ENCODE data around the gene FGGY. TPM values are rescaled to one million over a fixed set of nuclear protein-coding genes. Genes with fewer than 3 reads are reported as not detected.
A peak's percentile ranks its signal among the peaks of the same experiment; 100 is the strongest.
"Not testable (repeated sequence)": the region's sequence is repeated elsewhere in the genome, so short reads cannot be mapped to it uniquely, and the experiment has no call there.

FGGY gene
- total RNA-seq, 4 donors from 2014 or later: 20.6 to 138 (median 32.8) TPM

GRCh38 chr1:59298710-59299346 is 1.9 kb downstream of the FGGY start:
- no peak for DNase-seq
- no peaks in the 10 kb centered on the region for H3K4me1 ChIP-seq
- intact Hi-C loops (cut with DNase I; ENCODE audit: low total_unique reads): loop anchor here (10.0 kb wide), 1 partner anchor 56 kb away; no protein-coding TSS in a partner anchor
- no peak overlapping the region for H3K4me3 ChIP-seq
- peak overlapping the region; percentile 96 to 99 for H3K27ac ChIP-seq
- TF ChIP-seq POLR2A (IDR thresholded peaks at IDR 0.05) (no peak), CTCF (IDR thresholded peaks at IDR 0.05) (no peak)
- H3K9me3 ChIP-seq: no peaks in the 10 kb centered on the region
- H3K27me3 ChIP-seq: no peaks in the 10 kb centered on the region
- H3K36me3 ChIP-seq: no peaks in the 10 kb centered on the region

- not testable (repeated sequence) for H3K27ac ChIP-seq, H3K27me3 ChIP-seq, H3K4me1 ChIP-seq, H3K36me3 ChIP-seq, H3K4me3 ChIP-seq, DNase-seq, H3K9me3 ChIP-seq
- intact Hi-C loops (cut with DNase I; ENCODE audit: low total_unique reads): loop anchor here (10.0 kb wide), 1 partner anchor 55 kb away; no protein-coding TSS in a partner anchor
These were observed 2.8 kb downstream of the FGGY start for GRCh38 chr1:59299670-59300069.

- Histone ChIP-seq H3K36me3 (no peaks in the 10 kb centered on the region), H3K9me3 (peaks cover 0 to 8% of the 10 kb centered on the region in 2 donors), H3K4me3 (no peak overlapping the region), H3K4me1 (no peaks in the 10 kb centered on the region), H3K27ac (no peak overlapping the region), H3K27me3 (no peaks in the 10 kb centered on the region)
- TF ChIP-seq POLR2A (IDR thresholded peaks at IDR 0.05) (no peak), CTCF (IDR thresholded peaks at IDR 0.05) (no peak)
- DNase-seq: no peak
- intact Hi-C loops (cut with DNase I; ENCODE audit: low total_unique reads): no loop called here
These were observed 5.4 kb downstream of the FGGY start for GRCh38 chr1:59302297-59302696.

GRCh38 chr1:59302871-59303270 is 6.0 kb downstream of the FGGY start:
- Histone ChIP-seq H3K36me3 (no peaks in the 10 kb centered on the region), H3K27me3 (no peaks in the 10 kb centered on the region), H3K27ac (no peak overlapping the region), H3K4me1 (no peaks in the 10 kb centered on the region), H3K9me3 (peaks cover 0 to 8% of the 10 kb centered on the region in 2 donors), H3K4me3 (no peak overlapping the region)
- intact Hi-C loops (cut with DNase I; ENCODE audit: low total_unique reads): no loop called here
- TF ChIP-seq CTCF (IDR thresholded peaks at IDR 0.05): no peak
- TF ChIP-seq POLR2A (IDR thresholded peaks at IDR 0.05): no peak
- DNase-seq: no peak

- H3K9me3 ChIP-seq: peaks cover 0 to 8% of the 10 kb centered on the region in 2 donors
- intact Hi-C loops (cut with DNase I; ENCODE audit: low total_unique reads): no loop called here
- TF ChIP-seq POLR2A (IDR thresholded peaks at IDR 0.05) (no peak), CTCF (IDR thresholded peaks at IDR 0.05) (no peak)
- no peak overlapping the region for H3K4me3 ChIP-seq
- H3K36me3 ChIP-seq: no peaks in the 10 kb centered on the region
- DNase-seq: no peak
- H3K27me3 ChIP-seq: no peaks in the 10 kb centered on the region
- no peak overlapping the region for H3K27ac ChIP-seq
- H3K4me1 ChIP-seq: no peaks in the 10 kb centered on the region
These were observed 8.3 kb downstream of the FGGY start for GRCh38 chr1:59305188-59305587.

Measured in uterus (tissue), 4 donors.